ENCODE measurements around the gene ANKRD11. TPM values are rescaled to one million over a fixed set of nuclear protein-coding genes. Genes with fewer than 3 reads are reported as not detected.

Gene ANKRD11
- total RNA-seq, 1 donor from 2014 or later: 164 TPM

DNA sequence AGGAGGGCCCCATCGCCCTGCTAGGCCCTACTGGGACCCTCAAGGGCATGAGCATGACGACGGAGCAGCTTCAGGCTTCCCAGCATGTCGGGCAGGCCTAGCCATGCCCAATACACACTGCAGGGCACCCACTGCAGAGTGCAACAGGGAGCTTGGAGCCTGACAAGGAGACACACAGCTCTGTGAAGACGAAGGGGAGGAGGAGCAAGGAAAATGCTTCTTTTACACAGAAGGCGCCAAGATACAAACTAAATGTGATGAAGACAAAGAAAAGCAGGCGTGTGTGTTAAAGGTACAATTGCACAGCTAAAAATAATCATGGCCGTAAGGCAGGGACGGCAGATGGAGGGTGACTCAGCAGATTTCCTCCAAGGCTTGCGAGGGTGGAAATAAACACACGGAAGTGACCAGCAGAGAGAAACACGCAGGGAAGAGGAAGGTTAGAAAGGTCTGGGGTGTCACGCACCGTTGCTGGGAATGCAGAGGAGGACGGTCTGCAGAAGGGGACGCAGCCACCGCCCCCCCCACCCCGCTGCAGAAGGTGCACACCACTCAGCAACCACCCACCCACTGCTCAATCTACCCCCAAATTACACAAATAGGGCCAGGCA is 164.4 kb downstream of the ANKRD11 start:
- H3K27ac Mint-ChIP-seq (ENCODE audit: unreplicated experiment): peak overlapping the region; percentile 63
- peaks cover 3% of the 10 kb centered on the region for H3K27me3 Mint-ChIP-seq (ENCODE audit: low read depth)
- no peaks in the 10 kb centered on the region for H3K36me3 Mint-ChIP-seq (ENCODE audit: low read depth)
- H3K4me3 Mint-ChIP-seq: peak overlapping the region; percentile 29
- peaks cover 69% of the 10 kb centered on the region for H3K4me1 Mint-ChIP-seq
- no peak for DNase-seq (ENCODE audit: low read depth, low spot score)
- no peaks in the 10 kb centered on the region for H3K9me3 Mint-ChIP-seq
- TF ChIP-seq CTCF (conservative IDR thresholded peaks at IDR 0.05): no peak

DNA sequence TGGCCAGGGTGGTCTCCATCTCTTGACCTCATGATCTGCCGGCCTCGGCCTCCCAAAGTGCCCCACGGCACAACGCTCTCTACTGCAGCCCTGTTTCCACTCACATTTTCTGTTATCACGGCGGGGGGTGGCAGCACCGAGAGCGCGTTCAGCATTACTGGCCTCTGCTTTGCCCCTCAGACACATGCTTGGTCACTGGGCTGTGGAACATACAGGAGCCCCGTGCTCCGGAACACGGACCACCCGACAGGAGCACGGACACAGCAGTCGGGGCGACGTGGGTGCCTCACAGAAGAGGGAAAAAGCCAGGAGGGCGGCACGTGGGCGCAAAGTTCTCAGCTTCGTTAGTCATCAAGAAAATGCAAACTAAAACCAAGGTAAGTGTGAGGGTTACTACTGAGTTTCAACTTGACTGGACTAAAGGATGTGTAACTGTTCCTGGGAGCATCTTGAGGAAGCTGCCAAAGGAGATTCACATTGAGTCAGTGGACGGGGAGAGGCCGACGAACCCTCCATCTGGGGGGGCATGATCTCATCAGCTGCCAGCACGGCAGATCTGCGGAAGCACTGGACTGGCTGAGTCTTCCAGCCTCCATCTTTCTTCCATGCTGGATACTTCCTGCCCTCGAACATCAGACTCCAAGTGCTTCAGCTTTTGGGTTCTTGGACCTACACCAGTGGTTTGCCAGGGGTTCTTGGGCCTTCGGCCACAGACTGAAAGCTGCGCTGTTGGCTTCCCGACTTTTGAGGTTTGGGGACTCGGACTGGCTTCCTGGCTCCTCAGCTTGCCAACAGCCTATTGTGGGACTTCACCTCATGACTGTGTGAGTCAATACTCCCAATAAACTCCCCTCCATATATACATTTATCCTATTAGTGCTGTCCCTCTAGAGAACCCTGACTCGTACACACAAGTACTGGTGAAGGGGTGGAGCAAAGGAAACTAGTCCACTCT is 166.0 kb downstream of the ANKRD11 start:
- Mint-ChIP-seq H3K36me3 (ENCODE audit: low read depth) (no peaks in the 10 kb centered on the region), H3K4me3 (peak overlapping the region; percentile 67)

DNA sequence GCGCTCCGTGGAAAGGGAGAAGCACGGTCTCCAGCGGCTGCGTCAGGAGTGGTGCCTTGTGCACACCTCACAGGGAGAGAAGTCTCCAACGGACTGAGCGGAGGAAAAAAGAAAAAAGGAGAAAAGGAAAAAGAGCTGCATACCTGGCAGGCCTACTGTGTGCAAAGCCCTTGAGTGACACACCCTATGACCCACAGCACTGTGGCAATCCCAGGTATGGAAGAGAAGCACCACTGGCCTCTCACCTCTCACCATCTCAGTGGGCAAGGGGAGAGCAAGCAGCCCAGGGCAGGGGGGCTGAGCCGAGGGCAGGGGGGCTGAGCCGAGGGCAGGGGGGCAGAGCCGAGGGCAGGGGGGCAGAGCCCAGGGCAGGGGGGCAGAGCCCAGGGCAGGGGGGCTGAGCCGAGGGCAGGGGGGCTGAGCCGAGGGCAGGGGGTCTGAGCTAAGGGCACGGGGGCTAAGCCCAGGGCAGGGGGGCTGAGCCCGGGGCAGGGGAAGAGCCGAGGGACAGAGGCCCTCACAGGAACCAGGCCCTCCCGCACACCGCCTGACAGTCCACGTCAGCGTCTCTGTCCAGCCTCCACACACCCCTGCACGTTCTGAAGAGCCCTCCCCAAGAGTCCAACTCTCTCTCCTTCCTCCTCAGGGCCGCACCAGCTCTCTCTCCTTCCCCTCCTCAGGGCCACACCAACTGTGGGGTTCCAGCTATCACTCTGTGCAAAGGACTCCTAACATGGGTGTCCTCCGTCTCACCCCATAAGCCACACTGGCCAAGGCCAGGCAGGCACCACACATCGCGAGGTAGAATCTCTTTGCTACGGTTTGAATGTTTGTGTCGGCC is 167.0 kb downstream of the ANKRD11 start:
- Mint-ChIP-seq H3K36me3 (ENCODE audit: low read depth) (no peaks in the 10 kb centered on the region), H3K9me3 (no peaks in the 10 kb centered on the region), H3K4me3 (peak overlapping the region; percentile 84), H3K27ac (ENCODE audit: unreplicated experiment) (peak overlapping the region; percentile 98), H3K27me3 (ENCODE audit: low read depth) (peaks cover 3% of the 10 kb centered on the region), H3K4me1 (peaks cover 89% of the 10 kb centered on the region)
- no peak for TF ChIP-seq CTCF (conservative IDR thresholded peaks at IDR 0.05)
- DNase-seq (ENCODE audit: low read depth, low spot score): no peak

More for the DNA sequence above, 166.0 kb downstream of the ANKRD11 start:
- H3K27me3 Mint-ChIP-seq (ENCODE audit: low read depth): peaks cover 3% of the 10 kb centered on the region
- peak overlapping the region; percentile 93 for H3K27ac Mint-ChIP-seq (ENCODE audit: unreplicated experiment)
- TF ChIP-seq CTCF (conservative IDR thresholded peaks at IDR 0.05): no peak
- no peak for DNase-seq (ENCODE audit: low read depth, low spot score)
- peaks cover 86% of the 10 kb centered on the region for H3K4me1 Mint-ChIP-seq
- H3K9me3 Mint-ChIP-seq: no peaks in the 10 kb centered on the region

DNA sequence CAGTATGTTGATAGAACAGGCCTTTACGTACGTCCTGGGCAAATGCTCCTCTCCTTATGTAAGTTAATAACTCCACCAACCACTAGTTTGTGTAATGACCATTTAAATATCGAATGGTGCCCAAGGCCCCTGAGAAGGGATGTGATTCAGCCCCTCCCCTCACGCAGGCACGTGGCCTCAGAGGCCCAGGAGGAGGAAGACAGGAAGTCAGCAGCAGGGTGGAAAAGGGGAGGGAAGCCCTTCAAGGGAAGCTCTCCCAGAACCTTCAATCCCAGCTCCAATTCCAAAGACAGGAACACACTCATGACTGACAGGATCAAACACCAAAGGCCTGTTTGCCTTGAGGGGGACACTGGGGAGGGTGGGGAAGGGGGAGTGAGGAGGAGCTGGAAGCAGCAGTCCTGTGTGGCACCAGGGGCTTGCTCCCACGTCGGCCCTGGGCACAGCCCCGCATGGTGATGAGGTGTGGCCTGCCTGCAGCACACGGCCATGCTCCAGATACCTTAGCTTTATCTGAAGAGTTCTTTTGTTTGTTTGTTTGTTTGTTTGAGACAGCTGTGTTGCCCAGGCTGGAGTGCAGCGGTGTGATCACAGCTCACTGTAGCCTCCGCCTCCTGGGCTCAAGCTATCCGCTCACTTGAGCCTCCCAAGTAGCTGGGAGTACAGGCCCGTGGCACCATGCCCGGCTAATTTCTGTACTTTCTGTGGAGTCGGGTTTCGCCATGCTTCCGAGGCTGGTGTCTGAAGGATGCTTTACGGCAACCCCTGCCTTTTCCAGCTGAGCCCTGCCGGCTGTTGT is 167.8 kb downstream of the ANKRD11 start:
- TF ChIP-seq CTCF (conservative IDR thresholded peaks at IDR 0.05): no peak
- Mint-ChIP-seq H3K27ac (ENCODE audit: unreplicated experiment) (peak overlapping the region; percentile 98), H3K4me3 (peak overlapping the region; percentile 84), H3K36me3 (ENCODE audit: low read depth) (no peaks in the 10 kb centered on the region), H3K9me3 (no peaks in the 10 kb centered on the region), H3K27me3 (ENCODE audit: low read depth) (peaks cover 3% of the 10 kb centered on the region), H3K4me1 (peaks cover 88% of the 10 kb centered on the region)
- peak; percentile 39 for DNase-seq (ENCODE audit: low read depth, low spot score)
